Gastroesophageal sphincter (tissue), 4 donors: Measurements from ENCODE around the gene WNT7A. TPM values are rescaled to one million over a fixed set of nuclear protein-coding genes. Genes with fewer than 3 reads are reported as not detected.
"Not testable (repeated sequence)": the region's sequence is repeated elsewhere in the genome, so short reads cannot be mapped to it uniquely, and the experiment has no call there.

Experiments used
- ATAC-seq: fragments of 150-250 bp; one replicate; pipeline ENCODE4 v1.9.1; 2016; ENCODE audit warnings: mild to moderate bottlenecking, moderate library complexity
- H3K27ac ChIP-seq, 4 donors: fragments of 200-600 bp; sonication (generic) in 3 of 4; 1 replicate in 3 of 4; 2 replicates in 1 of 4; pipeline ENCODE4 v1.5.1; 2016 to 2019
- H3K27me3 ChIP-seq: fragments of 200-600 bp; sonication (generic); one replicate; pipeline ENCODE4 v1.5.1; 2019
- H3K36me3 ChIP-seq, 2 donors: fragments of 200-600 bp; sonication (generic); one replicate each; pipeline ENCODE4 v1.5.1; 2019; ENCODE audit warnings: control low read depth in 1 of 2
- H3K4me1 ChIP-seq, 3 donors: fragments of 200-600 bp; sonication (generic); 1 replicate in 2 of 3; 2 replicates in 1 of 3; pipeline ENCODE4 v1.5.1; 2016 to 2019; ENCODE audit warnings: control low read depth in 2 of 3
- H3K4me3 ChIP-seq, 2 donors: fragments of 200-600 bp; sonication (generic); one replicate each; pipeline ENCODE4 v1.5.1; 2019; ENCODE audit warnings: mild to moderate bottlenecking in 1 of 2, moderate library complexity in 1 of 2
- H3K9me3 ChIP-seq, 3 donors: fragments of 200-600 bp; sonication (generic); one replicate each; pipeline ENCODE4 v1.5.1; 2017 to 2019; ENCODE audit warnings: control low read depth in 2 of 3
- EP300 ChIP-seq: sonication (generic); formaldehyde crosslinking; IDR thresholded peaks from one replicate; pipeline ENCODE4 v1.6.1; 2017; ENCODE audit warnings: antibody characterized with exemption, mild to moderate bottlenecking
- POLR2A ChIP-seq, 2 donors: fragments of 450-650 bp; IDR thresholded peaks; one replicate each; pipeline ENCODE4 v1.6.1; 2017; ENCODE audit warnings: antibody characterized with exemption in 2 of 2, mild to moderate bottlenecking in 2 of 2, moderate library complexity in 1 of 2
- POLR2AphosphoS5 ChIP-seq: sonication (generic); formaldehyde crosslinking; IDR thresholded peaks from one replicate; pipeline ENCODE4 v1.6.1; 2017; ENCODE audit warnings: antibody characterized with exemption
- WGBS, 2 donors: methylation state at CpG; one replicate each; pipeline ENCODE4 v1.1.5; 2018; ENCODE audit warnings: low coverage in 1 of 2; 5-methylcytosine and 5-hydroxymethylcytosine counted together
- total RNA-seq, 4 donors: library from RNA; depleted of rRNA; stranded (reverse); fragments of >200 nt; gene quantifications; one replicate each; pipeline ENCODE4 v1.1.0, GENCODE V29; 2016
- TF ChIP-seq, protein P1 (sequence below), 4 experiments: fragments of 200-600 bp in 2 of 4; fragments of 450-650 bp in 2 of 4; sonication (generic) in 1 of 4; IDR thresholded peaks; one replicate each; pipeline ENCODE4 v1.5.1; 2017 to 2019; ENCODE audit warnings: antibody characterized with exemption in 4 of 4, mild to moderate bottlenecking in 2 of 4, moderate library complexity in 2 of 4

WNT7A gene
- total RNA-seq, 4 donors from 2014 or later, result 0.13 to 0.77 TPM; not detected in 2

DNA sequence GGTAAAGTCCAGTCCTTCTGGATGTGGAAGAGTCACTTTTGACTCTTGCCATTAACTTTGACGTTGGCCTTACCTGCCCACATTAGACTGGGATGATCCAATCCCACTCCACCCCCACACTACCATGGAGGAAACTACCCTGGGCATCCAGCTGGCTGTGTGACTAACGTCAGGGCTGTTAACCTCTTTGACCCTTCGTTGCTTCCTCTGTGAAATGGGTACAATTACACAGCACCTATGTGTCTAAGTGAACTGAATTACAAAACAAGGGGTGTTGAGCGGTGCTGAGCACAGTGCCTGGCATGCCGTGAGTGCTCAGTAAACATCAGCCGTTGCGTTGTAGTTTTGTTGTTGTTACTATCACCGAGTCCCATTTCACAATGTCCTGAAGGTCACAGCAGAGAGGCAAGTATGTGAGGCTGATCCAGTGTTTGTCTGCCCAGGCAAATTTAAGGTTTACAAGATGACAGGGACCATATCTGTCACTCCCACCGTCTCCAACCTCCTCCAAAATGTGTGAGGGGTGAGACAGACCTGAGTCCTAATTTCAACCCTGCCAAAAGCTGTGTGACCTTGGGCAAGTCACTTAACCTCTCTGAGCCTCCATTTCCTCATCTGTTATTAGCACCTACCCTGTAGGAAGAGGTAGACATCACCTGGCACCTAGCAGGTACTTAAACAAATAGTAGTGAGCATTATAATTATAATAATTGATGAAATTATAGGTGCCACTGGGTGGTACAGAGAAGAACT lies 20.9 kb downstream of the WNT7A start:
- Histone ChIP-seq H3K36me3 (no peaks in the 10 kb centered on the region), H3K27me3 (peaks cover 90% of the 10 kb centered on the region), H3K4me3 (no peak overlapping the region), H3K27ac (no peak overlapping the region), H3K4me1 (no peaks in the 10 kb centered on the region), H3K9me3 (no peaks in the 10 kb centered on the region)
- 72 to 90% methylated on average over 4 to 6 of the region's 9 CpGs for WGBS, 2 donors
- ATAC-seq, result no peak
- TF ChIP-seq EP300 (no peak), POLR2A (IDR thresholded peaks at IDR 0.05) (no peak), POLR2AphosphoS5 (no peak)
- TF ChIP-seq, protein P1, sequence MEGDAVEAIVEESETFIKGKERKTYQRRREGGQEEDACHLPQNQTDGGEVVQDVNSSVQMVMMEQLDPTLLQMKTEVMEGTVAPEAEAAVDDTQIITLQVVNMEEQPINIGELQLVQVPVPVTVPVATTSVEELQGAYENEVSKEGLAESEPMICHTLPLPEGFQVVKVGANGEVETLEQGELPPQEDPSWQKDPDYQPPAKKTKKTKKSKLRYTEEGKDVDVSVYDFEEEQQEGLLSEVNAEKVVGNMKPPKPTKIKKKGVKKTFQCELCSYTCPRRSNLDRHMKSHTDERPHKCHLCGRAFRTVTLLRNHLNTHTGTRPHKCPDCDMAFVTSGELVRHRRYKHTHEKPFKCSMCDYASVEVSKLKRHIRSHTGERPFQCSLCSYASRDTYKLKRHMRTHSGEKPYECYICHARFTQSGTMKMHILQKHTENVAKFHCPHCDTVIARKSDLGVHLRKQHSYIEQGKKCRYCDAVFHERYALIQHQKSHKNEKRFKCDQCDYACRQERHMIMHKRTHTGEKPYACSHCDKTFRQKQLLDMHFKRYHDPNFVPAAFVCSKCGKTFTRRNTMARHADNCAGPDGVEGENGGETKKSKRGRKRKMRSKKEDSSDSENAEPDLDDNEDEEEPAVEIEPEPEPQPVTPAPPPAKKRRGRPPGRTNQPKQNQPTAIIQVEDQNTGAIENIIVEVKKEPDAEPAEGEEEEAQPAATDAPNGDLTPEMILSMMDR (IDR thresholded peaks at IDR 0.05), result no peak

DNA sequence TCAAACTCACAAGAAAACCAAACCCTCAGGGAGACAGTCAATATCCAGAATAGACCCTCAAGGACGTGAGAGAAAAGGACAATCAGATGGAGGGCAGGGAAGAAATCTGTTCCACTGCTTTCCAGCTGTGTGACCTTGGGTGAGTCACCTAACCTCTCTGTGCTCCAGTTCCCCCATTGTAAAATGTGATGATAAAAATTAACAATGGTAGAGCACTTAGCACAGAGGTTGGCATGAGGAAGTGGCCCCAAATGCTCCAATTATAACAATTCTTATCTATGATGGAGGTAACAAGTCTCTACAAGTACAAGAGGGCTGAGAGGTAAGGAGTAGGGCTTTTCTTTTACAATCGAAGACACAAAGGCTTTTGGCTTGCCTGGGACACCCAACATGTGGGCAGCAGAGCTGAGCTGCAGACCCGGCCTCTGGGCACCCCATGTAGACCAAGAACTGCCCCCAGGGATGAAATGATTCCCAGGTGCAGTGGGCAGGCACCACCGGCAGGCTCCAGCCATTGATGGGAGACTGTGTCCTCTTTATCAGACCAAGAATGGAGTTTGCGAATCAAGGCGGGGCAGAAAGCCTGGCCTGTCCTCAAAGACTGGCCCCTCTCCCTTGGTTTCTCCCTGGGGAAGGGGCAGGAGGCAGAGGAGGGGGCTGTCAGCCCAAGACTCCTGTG lies 22.0 kb downstream of the WNT7A start:
- 44 to 59% methylated on average over 2 to 3 of the region's 6 CpGs for WGBS, 2 donors
- Histone ChIP-seq H3K4me3 (no peak overlapping the region), H3K36me3 (no peaks in the 10 kb centered on the region), H3K27ac (no peak overlapping the region), H3K27me3 (peaks cover 88% of the 10 kb centered on the region), H3K4me1 (no peaks in the 10 kb centered on the region), H3K9me3 (no peaks in the 10 kb centered on the region)
- ATAC-seq, result no peak
- TF ChIP-seq EP300, result no peak
- TF ChIP-seq POLR2A (IDR thresholded peaks at IDR 0.05), result no peak
- TF ChIP-seq, protein P1 (IDR thresholded peaks at IDR 0.05), result no peak

DNA sequence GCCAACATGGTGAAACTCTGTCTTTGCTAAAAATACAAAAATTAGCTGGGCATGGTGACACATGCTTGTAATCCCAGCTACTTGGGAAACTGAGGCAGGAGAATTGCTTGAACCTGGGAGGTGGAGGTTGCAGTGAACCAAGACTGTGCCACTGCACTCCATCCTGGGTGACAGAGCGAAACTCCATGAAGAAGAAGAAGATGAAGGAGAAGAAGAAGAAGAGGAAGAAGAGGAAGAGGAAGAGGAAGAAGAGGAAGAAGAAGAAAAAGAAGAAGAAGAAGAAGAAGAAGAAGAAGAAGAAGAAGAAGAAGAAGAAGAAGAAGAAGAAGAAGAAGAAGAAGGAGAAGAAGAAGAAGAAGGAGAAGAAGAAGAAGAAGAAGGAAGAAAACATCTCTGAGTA lies 23.2 kb downstream of the WNT7A start:
- ATAC-seq, H3K4me3 ChIP-seq, H3K27ac ChIP-seq, H3K36me3 ChIP-seq, H3K4me1 ChIP-seq, H3K9me3 ChIP-seq: not testable (repeated sequence)
- WGBS, 2 donors, result 80 to 100% methylated on average over 1 of the region's 1 CpG
- H3K27me3 ChIP-seq, result peaks cover 91% of the 10 kb centered on the region

DNA sequence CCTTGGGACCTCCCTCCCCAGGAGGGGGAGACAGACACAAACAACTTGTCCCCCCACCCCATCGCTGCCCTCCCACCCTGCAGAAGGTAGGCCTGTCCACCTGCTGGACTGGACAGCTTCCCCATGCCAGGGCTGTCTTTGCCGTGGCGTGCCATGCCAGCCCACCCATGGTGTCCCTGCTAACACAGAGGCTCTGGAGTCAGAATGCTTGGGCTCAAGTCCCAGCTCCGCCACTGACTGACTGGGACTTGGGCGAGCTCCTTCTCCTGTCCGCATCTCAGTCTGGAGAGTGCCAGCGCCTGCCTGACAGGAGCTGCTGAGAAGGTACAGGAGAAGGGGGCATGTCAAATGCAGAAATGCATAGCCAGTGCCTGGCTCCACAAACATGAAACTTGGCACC lies 23.9 kb downstream of the WNT7A start:
- no peak for ATAC-seq
- no peaks in the 10 kb centered on the region for H3K4me1 ChIP-seq
- no peaks in the 10 kb centered on the region for H3K36me3 ChIP-seq
- no peaks in the 10 kb centered on the region for H3K9me3 ChIP-seq
- peaks cover 85% of the 10 kb centered on the region for H3K27me3 ChIP-seq
- no peak overlapping the region for H3K4me3 ChIP-seq
- no CpG with 5 or more reads among the region's 7 CpGs for WGBS, 2 donors
- TF ChIP-seq POLR2AphosphoS5 (no peak), EP300 (no peak), POLR2A (IDR thresholded peaks at IDR 0.05) (no peak)
- TF ChIP-seq, protein P1 (IDR thresholded peaks at IDR 0.05), result no peak
- no peak overlapping the region for H3K27ac ChIP-seq

DNA sequence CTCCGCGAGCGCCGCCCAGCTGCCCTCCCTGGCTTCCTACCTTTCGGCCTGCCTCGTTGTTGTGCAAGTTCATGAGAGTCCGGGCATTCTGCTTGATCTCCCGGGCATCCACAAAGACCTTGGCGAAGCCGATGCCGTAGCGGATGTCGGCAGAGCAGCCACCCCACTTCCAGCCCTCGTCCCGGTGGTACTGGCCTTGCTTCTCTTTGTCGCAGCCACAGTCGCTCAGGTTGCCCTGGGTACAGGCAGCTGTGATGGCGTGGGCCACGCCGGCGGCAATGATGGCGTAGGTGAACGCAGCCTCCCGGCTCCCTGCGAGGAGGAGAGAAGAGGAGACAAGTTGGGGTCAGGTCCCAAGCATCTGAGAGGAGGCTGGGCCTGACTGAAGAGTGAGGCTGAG lies 25.4 kb downstream of the WNT7A start:
- H3K27ac ChIP-seq, result no peak overlapping the region
- peaks cover 79% of the 10 kb centered on the region for H3K27me3 ChIP-seq
- no peaks in the 10 kb centered on the region for H3K36me3 ChIP-seq
- 78% methylated on average over 9 of the region's 25 CpGs; no CpG with 5 or more reads in 1 of the 2 donors for WGBS, 2 donors
- no peak overlapping the region for H3K4me3 ChIP-seq
- TF ChIP-seq, protein P1 (IDR thresholded peaks at IDR 0.05), result no peak
- TF ChIP-seq POLR2AphosphoS5, result no peak
- no peak for TF ChIP-seq EP300
- no peak for TF ChIP-seq POLR2A (IDR thresholded peaks at IDR 0.05)
- no peak for ATAC-seq
- H3K4me1 ChIP-seq, result no peaks in the 10 kb centered on the region
- no peaks in the 10 kb centered on the region for H3K9me3 ChIP-seq
